ENCODE data around the gene MCTS1. TPM values are rescaled to one million over a fixed set of nuclear protein-coding genes. Genes with fewer than 3 reads are reported as not detected.

MCTS1 gene
- total RNA-seq, 4 donors from 2014 or later = 11.6 to 17.5 (median 15.0) TPM

DNA sequence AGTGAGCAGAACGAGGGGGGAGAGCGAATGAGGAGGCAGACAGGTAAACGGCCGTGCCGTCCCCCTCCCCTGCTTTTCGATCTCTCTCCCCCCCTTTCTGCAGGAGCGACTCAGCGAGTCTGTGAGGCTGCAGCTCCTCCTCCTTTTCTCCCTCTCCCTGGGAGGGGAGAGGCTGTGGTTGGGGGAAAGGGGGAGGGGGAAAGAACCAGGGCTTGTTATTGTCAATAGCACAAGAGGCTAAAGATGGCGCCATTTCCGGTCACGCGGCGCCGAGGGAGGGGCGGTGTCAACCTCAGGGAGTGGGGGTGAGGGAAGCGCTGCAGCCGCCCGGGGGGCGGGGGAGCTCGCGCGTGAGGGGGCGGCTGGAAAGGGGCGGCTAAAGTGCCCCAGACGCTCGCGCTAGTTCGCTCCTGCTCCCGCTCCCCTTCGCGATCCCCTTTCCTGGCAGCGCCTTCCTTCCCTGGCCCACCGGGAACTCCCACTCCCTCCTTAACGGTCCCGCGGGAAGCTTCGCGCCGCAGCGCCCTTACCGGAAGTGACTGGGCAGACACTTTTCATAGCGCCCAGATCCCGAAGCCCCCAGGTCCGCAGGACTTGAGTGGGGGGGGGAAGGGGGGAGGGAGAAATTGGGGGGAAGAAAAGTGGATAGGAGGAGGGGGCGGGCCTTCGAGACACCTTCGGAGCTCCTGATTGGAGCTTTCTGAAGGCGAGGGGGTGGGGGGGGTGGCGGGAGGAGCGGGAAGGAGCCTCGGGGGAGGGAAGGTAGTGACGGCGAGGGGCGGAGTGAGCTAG is 42.9 kb upstream of the MCTS1 start, which contains the start of gene CUL4B:
Gene CUL4B (minus strand): TSS at position 121 of the 792 bp plus-strand sequence. CDS start 324 bp downstream, outside the sequence.
- intact Hi-C loops (cut with DNase I) = loop anchor here (2.0 kb wide), 1 partner anchor 42 kb away; no protein-coding TSS in a partner anchor
- peak within 1 kb of the TSS; percentile 95 to 97 (median 96) for H3K27ac ChIP-seq (replicated peaks in 1 of 4)
- DNase-seq (ENCODE audit: extremely low spot score) = peak; percentile 97
- H3K9me3 ChIP-seq = no peaks in the 10 kb centered on the region
- 32% methylated on average over 36 of the region's 54 CpGs for WGBS
- peaks cover 6 to 28% (median 23%) of the 10 kb centered on the region in 4 donors for H3K4me1 ChIP-seq
- TF ChIP-seq POLR2AphosphoS5 (IDR thresholded peaks at IDR 0.05) (peak; percentile 70 to 86), POLR2A (IDR thresholded peaks at IDR 0.05; ENCODE audit: low read depth) (no peak)
- peaks cover 0 to 6% (median 1%) of the 10 kb centered on the region in 4 donors for H3K36me3 ChIP-seq
- H3K27me3 ChIP-seq = no peaks in the 10 kb centered on the region
- peak within 1 kb of the TSS; percentile 61 to 77 (median 70) for H3K4me3 ChIP-seq

DNA sequence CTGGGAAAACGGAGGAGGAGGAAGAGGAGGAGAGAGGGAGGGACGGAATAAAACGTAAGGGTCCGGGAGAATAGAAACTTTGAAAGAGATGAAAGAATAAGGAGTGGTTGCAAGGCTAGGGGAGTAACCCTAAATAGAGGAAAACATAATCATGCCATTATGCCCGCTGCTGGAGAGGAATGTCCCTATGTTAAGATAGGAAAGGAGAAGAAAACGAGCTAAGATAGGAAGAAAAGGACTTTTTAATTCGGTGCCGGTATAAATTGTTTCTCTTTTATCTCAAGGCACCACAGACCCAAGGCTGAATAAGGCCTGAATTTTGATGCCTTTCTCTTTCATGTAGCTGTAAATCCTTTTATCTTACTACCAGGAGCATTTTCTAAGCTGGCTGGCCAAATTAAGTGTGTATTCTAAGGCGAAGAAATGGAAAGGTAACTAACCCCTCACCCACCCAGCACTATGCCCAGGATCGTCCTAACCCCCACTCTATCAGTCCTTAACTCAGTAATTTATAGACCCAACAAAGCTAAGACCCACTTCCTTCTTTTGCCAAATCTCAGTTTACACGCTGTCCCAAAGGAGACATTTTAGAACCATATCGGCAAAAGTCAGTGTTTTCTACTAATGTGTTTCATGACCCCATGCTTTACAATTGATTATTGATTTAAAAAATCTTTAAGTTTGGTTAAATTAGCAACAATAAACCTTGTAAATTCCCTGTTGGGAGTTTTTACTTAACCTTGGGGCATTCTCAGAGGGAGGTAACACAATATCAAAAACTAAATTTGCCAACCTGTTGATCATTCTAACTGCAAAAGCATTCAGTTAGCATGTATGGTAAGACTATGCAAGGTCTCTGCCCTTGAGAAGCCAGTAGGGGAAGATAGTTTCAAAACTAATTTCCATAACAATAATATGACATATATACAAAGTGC is 42.0 kb upstream of the MCTS1 start:
- Histone ChIP-seq H3K36me3 (peaks cover 0 to 2% (median 0%) of the 10 kb centered on the region in 4 donors), H3K27ac (replicated peaks in 1 of 4) (peak overlapping the region; percentile 95 to 97 (median 96)), H3K4me1 (peaks cover 6 to 27% (median 23%) of the 10 kb centered on the region in 4 donors), H3K4me3 (peak overlapping the region; percentile 61 to 77 (median 70)), H3K27me3 (no peaks in the 10 kb centered on the region), H3K9me3 (no peaks in the 10 kb centered on the region)
- intact Hi-C loops (cut with DNase I) = loop anchor here (2.0 kb wide), 1 partner anchor 41 kb away; no protein-coding TSS in a partner anchor
- WGBS = 32% methylated on average over 12 of the region's 12 CpGs
- DNase-seq (ENCODE audit: extremely low spot score) = no peak
- TF ChIP-seq POLR2AphosphoS5 (IDR thresholded peaks at IDR 0.05) (peak; percentile 27 to 61), POLR2A (IDR thresholded peaks at IDR 0.05; ENCODE audit: low read depth) (no peak), EP300 (IDR thresholded peaks at IDR 0.05) (no peak), CTCF (IDR thresholded peaks at IDR 0.05) (no peak)

DNA sequence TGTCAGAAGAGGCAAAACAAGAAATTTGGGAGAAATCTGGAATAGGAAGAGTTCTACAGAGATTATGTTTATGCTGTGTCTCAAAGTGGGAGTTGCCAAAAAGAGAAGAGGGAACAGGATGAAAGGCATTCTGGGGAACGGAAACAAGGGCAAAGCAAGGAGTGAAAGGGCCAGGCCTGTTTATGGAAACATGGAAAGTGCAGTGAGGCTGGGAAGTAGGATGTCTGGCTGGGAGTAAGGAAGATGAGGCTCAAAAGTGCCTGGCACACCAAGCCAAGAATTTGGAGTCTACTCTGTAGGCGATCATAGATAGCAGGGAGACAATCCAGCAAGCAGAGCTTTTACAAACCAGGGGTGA is 41.4 kb upstream of the MCTS1 start:
- Histone ChIP-seq H3K36me3 (no peaks in the 10 kb centered on the region), H3K4me1 (peaks cover 6 to 22% (median 18%) of the 10 kb centered on the region in 4 donors), H3K27me3 (no peaks in the 10 kb centered on the region), H3K27ac (replicated peaks in 1 of 4) (peak overlapping the region; percentile 95 to 97 (median 96)), H3K4me3 (no peak overlapping the region), H3K9me3 (no peaks in the 10 kb centered on the region)
- no peak for DNase-seq (ENCODE audit: extremely low spot score)
- WGBS = 63% methylated on average over 2 of the region's 2 CpGs
- TF ChIP-seq POLR2AphosphoS5 (IDR thresholded peaks at IDR 0.05) (no peak), EP300 (IDR thresholded peaks at IDR 0.05) (no peak), POLR2A (IDR thresholded peaks at IDR 0.05; ENCODE audit: low read depth) (no peak), CTCF (IDR thresholded peaks at IDR 0.05) (no peak)
- intact Hi-C loops (cut with DNase I) = no loop called here

GRCh38 chrX:120564925-120565324 is 39.0 kb upstream of the MCTS1 start:
- no peak for TF ChIP-seq POLR2AphosphoS5 (IDR thresholded peaks at IDR 0.05)
- TF ChIP-seq POLR2A (IDR thresholded peaks at IDR 0.05; ENCODE audit: low read depth) = no peak
- TF ChIP-seq CTCF (IDR thresholded peaks at IDR 0.05) = no peak
- TF ChIP-seq EP300 (IDR thresholded peaks at IDR 0.05) = no peak
- no peaks in the 10 kb centered on the region for H3K9me3 ChIP-seq
- no peak overlapping the region for H3K4me3 ChIP-seq
- intact Hi-C loops (cut with DNase I) = no loop called here
- no peak overlapping the region for H3K27ac ChIP-seq (replicated peaks in 1 of 4)
- peaks cover 4 to 12% (median 7%) of the 10 kb centered on the region in 4 donors for H3K4me1 ChIP-seq
- 69% methylated on average over 1 of the region's 1 CpG for WGBS
- no peaks in the 10 kb centered on the region for H3K36me3 ChIP-seq
- DNase-seq (ENCODE audit: extremely low spot score) = no peak
- no peaks in the 10 kb centered on the region for H3K27me3 ChIP-seq

Measured in esophagus muscularis mucosa (tissue), 4 donors.